Upper lobe of left lung (tissue), 6 donors: ENCODE measurements around the gene FAM53B. TPM values are rescaled to one million over a fixed set of nuclear protein-coding genes. Genes with fewer than 3 reads are reported as not detected.

Experiments
- ATAC-seq, 2 donors: fragments of 200-7000 bp; cut with Tn5 transposase; one replicate each; pipeline ENCODE4 v1.9.1; 2022; ENCODE audit warnings: mild to moderate bottlenecking in 2 of 2, moderate library complexity in 2 of 2; ENCODE audit not compliant: low FRiP score in 2 of 2
- DNase-seq, 2 donors: peaks; one replicate each; pipeline ENCODE4 v3.0.0-alpha.2; 2019 to 2020
- H3K27ac ChIP-seq, 4 donors: fragments of 200-600 bp; sonication (generic); one replicate each; pipeline ENCODE4 v1.5.1; 2016 to 2019
- H3K27me3 ChIP-seq, 4 donors: fragments of 200-600 bp; sonication (generic); one replicate each; pipeline ENCODE4 v1.5.1; 2017 to 2019
- H3K36me3 ChIP-seq, 4 donors: fragments of 200-600 bp; sonication (generic); one replicate each; pipeline ENCODE4 v1.5.1; 2016 to 2019
- H3K4me1 ChIP-seq, 4 donors: fragments of 200-600 bp; sonication (generic); one replicate each; pipeline ENCODE4 v1.5.1; 2018 to 2019
- H3K4me3 ChIP-seq, 4 donors: fragments of 200-600 bp; sonication (generic); one replicate each; pipeline ENCODE4 v1.5.1; 2017 to 2019; ENCODE audit warnings: mild to moderate bottlenecking in 2 of 4, moderate library complexity in 1 of 4
- H3K9me3 ChIP-seq, 4 donors: fragments of 200-600 bp; sonication (generic); one replicate each; pipeline ENCODE4 v1.5.1; 2018 to 2019
- EP300 ChIP-seq, 4 donors: sonication (generic); formaldehyde crosslinking; IDR thresholded peaks; one replicate each; pipeline ENCODE4 v1.5.1; 2017; ENCODE audit warnings: antibody characterized with exemption in 4 of 4, control low read depth in 2 of 4
- POLR2A ChIP-seq, 4 donors: fragments of 450-650 bp; IDR thresholded peaks; one replicate each; pipeline ENCODE4 v1.5.1; 2016 to 2017; ENCODE audit warnings: antibody characterized with exemption in 4 of 4, mild to moderate bottlenecking in 2 of 4
- POLR2AphosphoS5 ChIP-seq, 2 donors: sonication (generic); formaldehyde crosslinking; IDR thresholded peaks; one replicate each; pipeline ENCODE4 v1.5.1; 2017; ENCODE audit warnings: antibody characterized with exemption in 2 of 2
- WGBS, 2 donors: methylation state at CpG; one replicate each; pipeline ENCODE4 v1.1.5; 2017 to 2018; 5-methylcytosine and 5-hydroxymethylcytosine counted together
- total RNA-seq, 6 donors: library from RNA; depleted of rRNA in 4 of 6; stranded (reverse); fragments of >200 nt in 4 of 6; gene quantifications; one replicate each; pipeline versions ENCODE4 v1.1.0 to v1.2.1, GENCODE V29; 2016 to 2021
- TF ChIP-seq, protein P1 (sequence below), 6 experiments: fragments of 450-650 bp in 4 of 6; fragments of 200-600 bp in 2 of 6; sonication (generic) in 2 of 6; IDR thresholded peaks; one replicate each; pipeline ENCODE4 v1.5.1; 2016 to 2019; ENCODE audit warnings: antibody characterized with exemption in 6 of 6
- donor health status: DM: no; HTN: no; CAD: no; lungs with moderate emphysema.
- donor health status: DM: no; HTN: yes; CAD: no; lungs with severe emphysema.

FAM53B gene
- total RNA-seq, 6 donors from 2014 or later = 35.8 to 62.5 (median 47.8) TPM

GRCh38 chr10:124670849-124671248, 73.3 kb downstream of the FAM53B start:
- WGBS, 2 donors = 72 to 96% methylated on average over 13 of the region's 13 CpGs
- TF ChIP-seq POLR2AphosphoS5 (IDR thresholded peaks at IDR 0.05) = peak in 1 of 2 donors; percentile 17
- no peak for TF ChIP-seq EP300 (IDR thresholded peaks at IDR 0.05)
- no peak for TF ChIP-seq POLR2A (IDR thresholded peaks at IDR 0.05)
- TF ChIP-seq, protein P1, sequence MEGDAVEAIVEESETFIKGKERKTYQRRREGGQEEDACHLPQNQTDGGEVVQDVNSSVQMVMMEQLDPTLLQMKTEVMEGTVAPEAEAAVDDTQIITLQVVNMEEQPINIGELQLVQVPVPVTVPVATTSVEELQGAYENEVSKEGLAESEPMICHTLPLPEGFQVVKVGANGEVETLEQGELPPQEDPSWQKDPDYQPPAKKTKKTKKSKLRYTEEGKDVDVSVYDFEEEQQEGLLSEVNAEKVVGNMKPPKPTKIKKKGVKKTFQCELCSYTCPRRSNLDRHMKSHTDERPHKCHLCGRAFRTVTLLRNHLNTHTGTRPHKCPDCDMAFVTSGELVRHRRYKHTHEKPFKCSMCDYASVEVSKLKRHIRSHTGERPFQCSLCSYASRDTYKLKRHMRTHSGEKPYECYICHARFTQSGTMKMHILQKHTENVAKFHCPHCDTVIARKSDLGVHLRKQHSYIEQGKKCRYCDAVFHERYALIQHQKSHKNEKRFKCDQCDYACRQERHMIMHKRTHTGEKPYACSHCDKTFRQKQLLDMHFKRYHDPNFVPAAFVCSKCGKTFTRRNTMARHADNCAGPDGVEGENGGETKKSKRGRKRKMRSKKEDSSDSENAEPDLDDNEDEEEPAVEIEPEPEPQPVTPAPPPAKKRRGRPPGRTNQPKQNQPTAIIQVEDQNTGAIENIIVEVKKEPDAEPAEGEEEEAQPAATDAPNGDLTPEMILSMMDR (IDR thresholded peaks at IDR 0.05) = no peak
- peak in 1 of 2 donors; percentile 39 for ATAC-seq
- Histone ChIP-seq H3K4me3 (no peak overlapping the region), H3K9me3 (no peaks in the 10 kb centered on the region), H3K27ac (peak overlapping the region; percentile 28 to 73 (median 51)), H3K36me3 (peaks cover 0 to 5% (median 0%) of the 10 kb centered on the region in 4 donors), H3K27me3 (no peaks in the 10 kb centered on the region), H3K4me1 (peaks cover 76 to 99% (median 90%) of the 10 kb centered on the region in 4 donors)
- peak in 1 of 2 donors; percentile 79 for DNase-seq

- H3K4me1 ChIP-seq = peaks cover 69 to 92% (median 83%) of the 10 kb centered on the region in 4 donors
- DNase-seq (no peak), ATAC-seq (no peak)
- no peak overlapping the region for H3K4me3 ChIP-seq
- TF ChIP-seq POLR2AphosphoS5 (IDR thresholded peaks at IDR 0.05) = no peak
- TF ChIP-seq, protein P1 (IDR thresholded peaks at IDR 0.05) = no peak
- TF ChIP-seq POLR2A (IDR thresholded peaks at IDR 0.05) = no peak
- no peak for TF ChIP-seq EP300 (IDR thresholded peaks at IDR 0.05)
- peak overlapping the region in 3 of 4 donors; percentile 56 to 73 (median 69) for H3K27ac ChIP-seq
- 86% methylated on average over 16 to 23 of the region's 23 CpGs for WGBS, 2 donors
- no peaks in the 10 kb centered on the region for H3K9me3 ChIP-seq
- H3K36me3 ChIP-seq = peaks cover 0 to 5% (median 0%) of the 10 kb centered on the region in 4 donors
- no peaks in the 10 kb centered on the region for H3K27me3 ChIP-seq
These were observed 74.1 kb downstream of the FAM53B start for GRCh38 chr10:124669824-124670654.

- TF ChIP-seq POLR2A (IDR thresholded peaks at IDR 0.05) = no peak
- TF ChIP-seq POLR2AphosphoS5 (IDR thresholded peaks at IDR 0.05) = no peak
- TF ChIP-seq, protein P1 (IDR thresholded peaks at IDR 0.05) = no peak
- TF ChIP-seq EP300 (IDR thresholded peaks at IDR 0.05) = no peak
- ATAC-seq = no peak
- Histone ChIP-seq H3K4me1 (peaks cover 63 to 86% (median 75%) of the 10 kb centered on the region in 4 donors), H3K27ac (peak overlapping the region; percentile 50 to 73 (median 56)), H3K4me3 (no peak overlapping the region), H3K27me3 (no peaks in the 10 kb centered on the region), H3K36me3 (peaks cover 0 to 5% (median 0%) of the 10 kb centered on the region in 4 donors), H3K9me3 (no peaks in the 10 kb centered on the region)
- no peak for DNase-seq
- 87 to 91% methylated on average over 13 to 20 of the region's 20 CpGs for WGBS, 2 donors
These were observed 74.9 kb downstream of the FAM53B start for GRCh38 chr10:124669141-124669823.

GRCh38 chr10:124668517-124669051, 75.6 kb downstream of the FAM53B start:
- 40% methylated on average over 11 of the region's 11 CpGs; no CpG with 5 or more reads in 1 of the 2 donors for WGBS, 2 donors
- H3K9me3 ChIP-seq = no peaks in the 10 kb centered on the region
- H3K4me3 ChIP-seq = no peak overlapping the region
- TF ChIP-seq POLR2A (IDR thresholded peaks at IDR 0.05) (no peak), EP300 (IDR thresholded peaks at IDR 0.05) (peak in 1 of 4 donors; percentile 16), POLR2AphosphoS5 (IDR thresholded peaks at IDR 0.05) (peak in 1 of 2 donors; percentile 55)
- TF ChIP-seq, protein P1 (IDR thresholded peaks at IDR 0.05) = no peak
- no peak for ATAC-seq
- H3K27me3 ChIP-seq = no peaks in the 10 kb centered on the region
- H3K4me1 ChIP-seq = peaks cover 57 to 79% (median 68%) of the 10 kb centered on the region in 4 donors
- DNase-seq = no peak
- H3K36me3 ChIP-seq = peaks cover 0 to 3% (median 0%) of the 10 kb centered on the region in 4 donors
- peak overlapping the region; percentile 50 to 73 (median 56) for H3K27ac ChIP-seq
